HUES64 (cell line): Measurements from ENCODE around the gene SEPTIN12. TPM values are rescaled to one million over a fixed set of nuclear protein-coding genes. Genes with fewer than 3 reads are reported as not detected.

Experiments used
- H3K27ac ChIP-seq: 2 replicates; pipeline ENCODE4 v1.7.0; 2013; ENCODE audit warnings: low read depth, low read length, inconsistent platforms
- H3K27me3 ChIP-seq: 2 replicates; pipeline ENCODE4 v1.6.1; 2013; ENCODE audit warnings: mild to moderate bottlenecking, low read length; ENCODE audit not compliant: insufficient read depth
- H3K36me3 ChIP-seq: 2 replicates; pipeline ENCODE4 v1.6.1; 2013; ENCODE audit warnings: mild to moderate bottlenecking, low read length; ENCODE audit not compliant: insufficient read depth
- H3K4me1 ChIP-seq: 2 replicates; pipeline ENCODE4 v1.6.1; 2013; ENCODE audit warnings: mild to moderate bottlenecking, low read length, moderate library complexity; ENCODE audit not compliant: insufficient read depth
- H3K4me3 ChIP-seq: 2 replicates; pipeline ENCODE4 v1.5.1; 2013; ENCODE audit warnings: mild to moderate bottlenecking, low read length, moderate library complexity
- H3K9ac ChIP-seq: 2 replicates; pipeline ENCODE4 v1.6.1; 2013; ENCODE audit warnings: mild to moderate bottlenecking, low read depth, low read length
- H3K9me3 ChIP-seq: 2 replicates; pipeline ENCODE4 v1.6.1; 2013; ENCODE audit warnings: low read depth, low read length; ENCODE audit not compliant: insufficient read depth
- WGBS: fragments of 150-250, 120-280 bp; methylation state at CpG from one replicate; pipeline ENCODE4 v1.1.7; 2013; ENCODE audit warnings: missing lambda C conversion rate; 5-methylcytosine and 5-hydroxymethylcytosine counted together
- polyA plus RNA-seq, 2 experiments: library from polyadenylated mRNA; stranded (reverse); fragments of 50-300 nt; gene quantifications; one replicate each; pipeline ENCODE4 v1.2.3, GENCODE V29; 2013

The SEPTIN12 gene, protein sequence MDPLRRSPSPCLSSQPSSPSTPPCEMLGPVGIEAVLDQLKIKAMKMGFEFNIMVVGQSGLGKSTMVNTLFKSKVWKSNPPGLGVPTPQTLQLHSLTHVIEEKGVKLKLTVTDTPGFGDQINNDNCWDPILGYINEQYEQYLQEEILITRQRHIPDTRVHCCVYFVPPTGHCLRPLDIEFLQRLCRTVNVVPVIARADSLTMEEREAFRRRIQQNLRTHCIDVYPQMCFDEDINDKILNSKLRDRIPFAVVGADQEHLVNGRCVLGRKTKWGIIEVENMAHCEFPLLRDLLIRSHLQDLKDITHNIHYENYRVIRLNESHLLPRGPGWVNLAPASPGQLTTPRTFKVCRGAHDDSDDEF
- not detected for polyA plus RNA-seq (2013, experiment 1 of 2)
- not detected for polyA plus RNA-seq (2013, experiment 2 of 2)

DNA sequence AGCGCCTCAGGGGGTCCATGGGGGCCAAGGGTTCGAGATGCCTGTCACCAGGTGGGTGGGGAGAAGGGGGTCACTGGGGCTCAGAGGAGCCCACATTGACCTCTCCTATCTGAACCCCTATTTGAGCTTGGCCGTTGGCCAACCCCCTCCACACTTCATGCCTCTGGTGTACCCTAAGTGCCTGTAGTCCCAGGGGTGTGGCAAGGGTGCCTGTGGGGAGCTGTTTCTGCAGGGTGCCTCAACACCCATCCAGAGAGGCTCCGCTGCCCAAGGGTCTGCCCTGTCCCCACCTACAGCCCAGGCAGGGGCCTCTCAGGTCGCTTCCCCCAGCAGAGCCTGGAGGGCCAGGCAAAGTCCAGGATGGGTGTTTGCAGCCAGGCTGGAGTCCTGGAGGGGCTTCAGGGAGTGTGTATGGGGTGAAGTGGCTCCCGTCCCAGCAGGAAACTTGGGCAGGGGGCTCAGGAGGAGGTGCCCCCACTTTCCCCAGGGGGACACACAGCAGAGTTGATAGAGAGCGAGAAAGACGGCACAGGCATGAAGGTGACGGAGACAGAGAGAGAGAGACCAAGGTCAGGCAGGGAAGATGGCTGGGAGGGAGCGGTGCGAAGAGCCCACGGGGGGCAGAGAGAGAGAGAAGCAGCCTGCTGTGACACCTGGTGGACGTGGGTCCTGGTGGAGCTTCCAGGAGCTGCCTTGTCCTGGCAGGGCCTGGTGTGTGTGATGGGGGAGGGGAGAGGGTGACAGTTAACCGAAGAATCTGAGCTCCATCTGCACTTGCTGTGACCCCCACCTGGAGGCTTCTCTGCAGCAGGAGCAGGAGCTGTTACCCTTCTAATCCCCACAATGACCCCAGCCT lies at the start of gene SEPTIN12:
Gene SEPTIN12, minus strand, starts transcription at position 719 of the 856 bp plus-strand sequence. Its CDS starts 700 bp downstream, at position 19.
- H3K4me3 ChIP-seq: no peak within 1 kb of the TSS
- WGBS: 71% methylated on average over 13 of the region's 14 CpGs
- no peaks in the 10 kb centered on the region for H3K27me3 ChIP-seq
- H3K27ac ChIP-seq: no peak within 1 kb of the TSS
- H3K9ac ChIP-seq: no peak within 1 kb of the TSS
- no peaks in the 10 kb centered on the region for H3K9me3 ChIP-seq
- H3K36me3 ChIP-seq: no peaks in the 10 kb centered on the region
- H3K4me1 ChIP-seq: peaks cover 8% of the 10 kb centered on the region

DNA sequence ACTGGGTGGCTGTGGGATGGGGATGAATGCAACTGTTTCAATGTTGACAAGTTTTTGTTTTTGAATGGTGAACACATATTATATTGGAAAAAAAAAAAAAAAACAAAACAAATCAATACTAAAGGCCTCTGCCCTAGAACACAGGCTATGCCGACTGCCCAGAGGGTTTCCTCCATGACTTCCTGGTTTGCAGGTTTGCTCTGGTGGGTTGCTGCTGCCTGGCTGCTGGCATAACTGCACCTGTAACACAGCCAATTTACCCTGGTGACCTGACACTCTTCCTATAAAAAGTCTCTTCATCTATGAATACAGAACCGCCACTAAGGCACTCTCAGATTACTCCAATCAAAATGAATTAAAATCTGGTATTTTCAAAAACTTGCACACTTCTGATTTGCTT lies 48.6 kb upstream of the SEPTIN12 start:
- Histone ChIP-seq H3K4me1 (no peaks in the 10 kb centered on the region), H3K4me3 (no peak overlapping the region), H3K27me3 (no peaks in the 10 kb centered on the region), H3K36me3 (peaks cover 91% of the 10 kb centered on the region), H3K27ac (no peak overlapping the region), H3K9me3 (no peaks in the 10 kb centered on the region), H3K9ac (no peak overlapping the region)
- 97% methylated on average over 2 of the region's 2 CpGs for WGBS

GRCh38 chr16:4833584-4833983 lies 45.4 kb upstream of the SEPTIN12 start:
- no peaks in the 10 kb centered on the region for H3K9me3 ChIP-seq
- no peaks in the 10 kb centered on the region for H3K4me1 ChIP-seq
- no peak overlapping the region for H3K4me3 ChIP-seq
- no peak overlapping the region for H3K27ac ChIP-seq
- H3K9ac ChIP-seq: no peak overlapping the region
- peaks cover 91% of the 10 kb centered on the region for H3K36me3 ChIP-seq
- WGBS: 100% methylated on average over 1 of the region's 1 CpG
- no peaks in the 10 kb centered on the region for H3K27me3 ChIP-seq

DNA sequence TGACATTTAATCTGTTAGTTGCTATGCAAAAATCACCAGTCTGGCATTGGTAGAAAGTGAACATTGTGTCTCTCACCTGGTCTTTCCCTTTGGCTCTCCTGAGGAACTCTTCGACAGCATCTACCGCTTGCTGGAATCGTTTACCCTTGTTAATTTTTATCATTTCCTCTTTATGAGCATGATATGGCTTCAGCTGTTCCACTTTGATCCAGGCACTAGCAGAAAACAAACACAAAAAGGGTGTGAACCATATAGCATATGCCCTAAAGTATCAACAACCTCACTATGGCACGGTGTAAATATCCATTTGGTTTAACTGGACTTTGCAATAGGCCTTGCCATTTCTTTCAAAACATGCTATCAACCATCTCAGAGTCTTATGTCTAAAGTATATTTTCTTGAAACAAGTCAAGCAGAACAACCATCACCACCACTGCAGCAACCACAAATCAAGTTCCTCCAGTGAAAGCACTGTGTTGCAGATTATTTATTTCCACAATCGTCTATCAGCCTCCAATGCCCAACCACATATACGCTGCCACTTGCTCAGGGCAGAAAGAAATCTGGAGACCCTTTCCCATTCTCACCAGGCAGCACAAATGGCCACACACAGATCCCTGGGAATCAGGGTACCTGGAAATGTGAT lies 44.7 kb upstream of the SEPTIN12 start:
- WGBS: 98% methylated on average over 6 of the region's 6 CpGs
- Histone ChIP-seq H3K4me3 (no peak overlapping the region), H3K4me1 (no peaks in the 10 kb centered on the region), H3K27ac (no peak overlapping the region), H3K9me3 (no peaks in the 10 kb centered on the region), H3K9ac (no peak overlapping the region), H3K27me3 (no peaks in the 10 kb centered on the region), H3K36me3 (peaks cover 89% of the 10 kb centered on the region)

DNA sequence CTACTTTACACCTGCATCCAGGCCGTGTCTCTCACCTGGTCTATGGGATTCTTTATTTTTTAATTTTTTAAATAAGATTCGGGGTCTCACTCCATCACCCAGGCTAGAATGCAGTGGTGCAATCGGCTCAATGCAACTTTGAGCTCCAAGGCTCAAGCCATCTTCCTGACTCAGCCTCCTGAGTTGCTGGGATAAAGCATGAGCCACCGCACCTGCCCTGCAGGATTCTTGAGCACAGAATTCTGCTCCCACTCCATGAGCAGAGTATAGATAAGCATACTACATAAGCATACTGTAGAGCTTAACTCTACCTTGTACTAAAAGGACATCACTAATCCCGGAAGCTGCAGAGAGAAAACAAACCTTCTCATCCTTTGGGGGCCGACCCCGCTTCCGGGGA lies 43.5 kb upstream of the SEPTIN12 start:
- 98% methylated on average over 8 of the region's 8 CpGs for WGBS
- H3K27ac ChIP-seq: no peak overlapping the region
- H3K9ac ChIP-seq: no peak overlapping the region
- no peaks in the 10 kb centered on the region for H3K9me3 ChIP-seq
- no peaks in the 10 kb centered on the region for H3K4me1 ChIP-seq
- H3K4me3 ChIP-seq: no peak overlapping the region
- H3K36me3 ChIP-seq: peaks cover 89% of the 10 kb centered on the region
- H3K27me3 ChIP-seq: no peaks in the 10 kb centered on the region

- Histone ChIP-seq H3K27me3 (no peaks in the 10 kb centered on the region), H3K4me3 (no peak overlapping the region), H3K36me3 (peaks cover 88% of the 10 kb centered on the region), H3K9me3 (no peaks in the 10 kb centered on the region), H3K27ac (no peak overlapping the region), H3K9ac (no peak overlapping the region), H3K4me1 (no peaks in the 10 kb centered on the region)
- WGBS: 97% methylated on average over 7 of the region's 7 CpGs
These were observed 42.3 kb upstream of the SEPTIN12 start for GRCh38 chr16:4830408-4830807.

DNA sequence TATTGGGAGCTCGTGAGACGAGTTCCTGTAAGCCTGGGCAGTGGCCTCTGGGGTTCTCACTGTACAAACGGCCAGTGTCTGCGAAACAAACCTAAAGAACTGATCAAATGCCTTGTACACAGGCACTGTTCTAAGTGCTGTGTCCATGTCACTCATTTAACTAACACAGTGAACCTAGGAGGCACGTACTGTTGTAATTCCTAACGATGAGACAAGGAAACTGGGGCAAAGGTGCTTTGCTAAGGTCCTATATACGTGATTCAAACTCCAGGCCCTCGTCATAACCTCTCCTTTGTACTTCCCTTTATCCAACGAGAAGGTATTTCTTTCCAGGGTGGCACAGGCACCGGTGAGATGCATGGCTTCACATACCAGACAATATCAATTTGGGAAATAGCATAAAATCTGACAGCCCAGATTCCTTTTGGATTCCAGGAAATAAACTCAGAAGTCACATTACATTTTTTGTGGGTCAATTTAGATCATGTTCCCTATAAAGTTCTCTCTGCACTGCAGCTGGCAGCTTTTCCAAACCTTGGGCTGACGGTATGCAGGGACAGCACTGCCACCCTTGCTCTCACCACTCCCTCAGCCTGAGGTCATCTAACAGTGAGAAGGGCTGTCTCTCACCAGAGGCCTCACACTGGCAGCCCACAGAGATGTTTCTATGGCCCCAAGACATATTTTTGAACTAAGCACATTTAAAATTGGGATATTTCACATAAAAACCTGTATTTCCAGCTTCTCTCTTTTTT lies 40.6 kb upstream of the SEPTIN12 start:
- H3K9ac ChIP-seq: no peak overlapping the region
- H3K9me3 ChIP-seq: no peaks in the 10 kb centered on the region
- no peaks in the 10 kb centered on the region for H3K27me3 ChIP-seq
- 94% methylated on average over 11 of the region's 11 CpGs for WGBS
- no peaks in the 10 kb centered on the region for H3K4me1 ChIP-seq
- H3K4me3 ChIP-seq: no peak overlapping the region
- peaks cover 90% of the 10 kb centered on the region for H3K36me3 ChIP-seq
- H3K27ac ChIP-seq: no peak overlapping the region

GRCh38 chr16:4826980-4827379 lies 38.8 kb upstream of the SEPTIN12 start:
- peaks cover 89% of the 10 kb centered on the region for H3K36me3 ChIP-seq

GRCh38 chr16:4826526-4826925 lies 38.4 kb upstream of the SEPTIN12 start:
- no peaks in the 10 kb centered on the region for H3K4me1 ChIP-seq
- 94% methylated on average over 4 of the region's 4 CpGs for WGBS
- no peak overlapping the region for H3K4me3 ChIP-seq
- H3K36me3 ChIP-seq: peaks cover 89% of the 10 kb centered on the region
- H3K9ac ChIP-seq: no peak overlapping the region
- no peak overlapping the region for H3K27ac ChIP-seq
- H3K9me3 ChIP-seq: no peaks in the 10 kb centered on the region
- H3K27me3 ChIP-seq: no peaks in the 10 kb centered on the region

More at GRCh38 chr16:4826980-4827379, 38.8 kb upstream of the SEPTIN12 start:
- H3K27ac ChIP-seq: no peak overlapping the region
- H3K9me3 ChIP-seq: no peaks in the 10 kb centered on the region
- H3K27me3 ChIP-seq: no peaks in the 10 kb centered on the region
- 97% methylated on average over 10 of the region's 10 CpGs for WGBS
- H3K4me3 ChIP-seq: no peak overlapping the region
- H3K4me1 ChIP-seq: no peaks in the 10 kb centered on the region
- no peak overlapping the region for H3K9ac ChIP-seq

DNA sequence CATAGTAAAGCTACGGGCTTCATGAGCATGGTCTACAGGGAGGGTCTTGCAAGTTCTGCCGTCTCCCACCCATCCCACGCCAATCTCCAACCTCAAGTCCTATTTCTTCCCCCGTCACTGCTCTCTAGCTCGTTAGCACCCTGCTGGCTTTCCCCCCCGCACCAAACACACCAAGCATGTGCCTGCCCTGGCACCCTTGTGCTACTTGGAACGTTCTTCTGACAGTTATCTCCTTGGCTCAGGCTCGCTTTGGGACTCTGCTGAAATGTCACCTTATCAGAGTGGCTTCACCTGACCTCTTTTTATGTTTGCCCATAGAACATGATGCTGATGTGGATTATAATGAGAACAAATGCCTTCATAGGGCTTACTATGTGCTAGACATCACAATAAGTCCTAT lies 37.1 kb upstream of the SEPTIN12 start:
- Histone ChIP-seq H3K4me1 (no peaks in the 10 kb centered on the region), H3K27ac (no peak overlapping the region), H3K4me3 (no peak overlapping the region), H3K9ac (no peak overlapping the region), H3K9me3 (no peaks in the 10 kb centered on the region), H3K36me3 (peaks cover 89% of the 10 kb centered on the region), H3K27me3 (no peaks in the 10 kb centered on the region)
- WGBS: 94% methylated on average over 8 of the region's 8 CpGs
